LNCAP (cell line): ENCODE results near the gene KMT2E.

Source experiments
- CTCF ChIP-seq: fragments of 450-650 bp; IDR thresholded peaks from 2 replicates; pipeline ENCODE4 v1.5.1; 2017; ENCODE audit warnings: mild to moderate bottlenecking

The KMT2E gene

GRCh38 chr7:105133358-105133757, 119.4 kb downstream of the KMT2E start:
- TF ChIP-seq CTCF = no peak

GRCh38 chr7:105133986-105134655, 120.1 kb downstream of the KMT2E start:
- no peak for TF ChIP-seq CTCF

GRCh38 chr7:105136221-105136620, 122.2 kb downstream of the KMT2E start:
- no peak for TF ChIP-seq CTCF

- TF ChIP-seq CTCF = no peak
Observed at GRCh38 chr7:105137898-105138297, 123.9 kb downstream of the KMT2E start.

- TF ChIP-seq CTCF = no peak
Observed at GRCh38 chr7:105139381-105139780, 125.4 kb downstream of the KMT2E start.

- peak; percentile 34; the same call in 1 of the 2 replicates for TF ChIP-seq CTCF
Observed at GRCh38 chr7:105141068-105141467, 127.1 kb downstream of the KMT2E start.

GRCh38 chr7:105149827-105150226, 135.8 kb downstream of the KMT2E start:
- TF ChIP-seq CTCF = no peak

- TF ChIP-seq CTCF = no peak
Observed at GRCh38 chr7:105151152-105151551, 137.1 kb downstream of the KMT2E start.
